Upper lobe of right lung (tissue), 1 donor: ENCODE results near the gene FBXL15. TPM values are rescaled to one million over a fixed set of nuclear protein-coding genes. Genes with fewer than 3 reads are reported as not detected.
A peak's percentile ranks its signal among the peaks of the same experiment; 100 is the strongest.

Experiments
- ATAC-seq: fragments of 200-7000 bp; cut with Tn5 transposase; one replicate; pipeline ENCODE4 v1.9.1; 2020; ENCODE audit warnings: mild to moderate bottlenecking, moderate library complexity
- DNase-seq: peaks from one replicate; pipeline ENCODE4 v3.0.0-alpha.2; 2020
- H3K27ac ChIP-seq: fragments of 200-600 bp; one replicate; pipeline ENCODE4 v1.8.0; 2022
- H3K27me3 ChIP-seq: fragments of 200-600 bp; one replicate; pipeline ENCODE4 v1.8.0; 2022; ENCODE audit warnings: mild to moderate bottlenecking
- H3K36me3 ChIP-seq: fragments of 200-600 bp; one replicate; pipeline ENCODE4 v1.8.0; 2022
- H3K4me1 ChIP-seq: fragments of 200-600 bp; one replicate; pipeline ENCODE4 v1.8.0; 2022
- H3K4me3 ChIP-seq: fragments of 200-600 bp; one replicate; pipeline ENCODE4 v1.8.0; 2022; ENCODE audit warnings: mild to moderate bottlenecking
- H3K9me3 ChIP-seq: fragments of 200-600 bp; one replicate; pipeline ENCODE4 v1.8.0; 2022
- CTCF ChIP-seq: fragments of 200-600 bp; IDR thresholded peaks from one replicate; pipeline ENCODE4 v1.8.0; 2022; ENCODE audit warnings: antibody characterized with exemption
- intact Hi-C: fragments of 100-400 bp; cut with DNase I; formaldehyde crosslinking; loops from one replicate; pipeline ENCODE4 v1.11.0; 2022
- total RNA-seq: library from RNA; stranded (reverse); fragmentation: NEBNext Ultra II Directional; extraction: Animal tissue kit (Norgen Biotek cat#: 25700); gene quantifications from one replicate; pipeline ENCODE4 v1.2.1, GENCODE V29; 2021
- donor health status: DM: no; HTN: yes; CAD: no; lungs with severe emphysema.

FBXL15 gene
- total RNA-seq, 1 donor from 2014 or later: 16.0 TPM

GRCh38 chr10:102410429-102411073, 10.1 kb upstream of the FBXL15 start:
- no peak for TF ChIP-seq CTCF
- peak overlapping the region; percentile 28 for H3K4me3 ChIP-seq
- intact Hi-C loops: no loop called here
- peak; percentile 61 for DNase-seq
- H3K4me1 ChIP-seq: peaks cover 15% of the 10 kb centered on the region
- H3K36me3 ChIP-seq: no peaks in the 10 kb centered on the region
- no peaks in the 10 kb centered on the region for H3K9me3 ChIP-seq
- H3K27me3 ChIP-seq: peaks cover 73% of the 10 kb centered on the region
- no peak overlapping the region for H3K27ac ChIP-seq
- no peak for ATAC-seq

DNA sequence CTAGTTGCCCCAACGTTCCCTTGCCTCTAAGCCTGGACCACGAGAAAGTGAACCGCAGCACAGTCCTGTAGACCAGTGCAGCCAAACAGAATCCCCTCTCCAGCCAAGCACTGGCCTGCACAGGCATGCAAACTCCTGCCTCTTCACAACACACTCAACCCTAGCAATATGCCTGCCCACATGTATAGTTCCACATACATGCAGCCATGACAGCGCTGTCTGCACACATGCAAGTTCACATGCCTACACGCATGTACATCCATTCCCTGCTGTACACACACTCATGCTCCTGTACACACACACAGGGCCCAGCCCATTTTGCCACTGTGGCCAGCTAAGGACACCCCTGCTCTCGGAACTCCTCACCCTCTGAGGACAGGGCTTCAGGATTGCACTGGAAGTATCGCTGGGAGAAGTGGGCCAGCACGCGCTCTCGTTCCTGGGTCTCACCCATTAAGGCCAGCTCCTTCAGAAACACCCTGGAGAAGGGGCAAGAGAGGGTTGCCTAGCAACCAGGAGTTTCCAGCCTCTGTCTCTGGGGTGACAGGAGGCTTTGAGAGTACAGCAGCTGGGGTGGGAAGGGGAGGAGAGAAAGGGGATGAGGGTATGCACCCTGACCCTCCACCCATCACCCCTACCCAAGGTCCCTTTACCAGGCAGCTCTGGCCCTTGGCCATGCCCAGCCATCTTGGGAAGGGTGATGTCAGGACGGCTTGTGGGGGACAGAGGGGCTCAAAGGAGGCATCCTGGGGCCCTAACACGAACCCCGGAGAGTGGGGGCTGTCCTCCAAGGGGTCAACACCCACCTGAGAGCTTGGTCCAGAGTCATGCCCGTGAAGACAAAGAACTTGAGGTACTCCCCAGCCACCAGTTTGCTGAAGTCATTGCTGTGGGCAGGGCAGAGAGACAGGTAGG, 9.0 kb upstream of the FBXL15 start:
- no peak overlapping the region for H3K27ac ChIP-seq
- peaks cover 15% of the 10 kb centered on the region for H3K4me1 ChIP-seq
- intact Hi-C loops: no loop called here
- peaks cover 79% of the 10 kb centered on the region for H3K27me3 ChIP-seq
- no peak for ATAC-seq
- no peaks in the 10 kb centered on the region for H3K36me3 ChIP-seq
- TF ChIP-seq CTCF: no peak
- peak; percentile 52 for DNase-seq
- no peaks in the 10 kb centered on the region for H3K9me3 ChIP-seq
- no peak overlapping the region for H3K4me3 ChIP-seq

GRCh38 chr10:102412293-102412692, 8.3 kb upstream of the FBXL15 start:
- DNase-seq (peak; percentile 48), ATAC-seq (no peak)
- H3K9me3 ChIP-seq: no peaks in the 10 kb centered on the region
- H3K4me3 ChIP-seq: no peak overlapping the region
- intact Hi-C loops: no loop called here
- peaks cover 15% of the 10 kb centered on the region for H3K4me1 ChIP-seq
- no peak overlapping the region for H3K27ac ChIP-seq
- TF ChIP-seq CTCF: no peak
- H3K27me3 ChIP-seq: peaks cover 84% of the 10 kb centered on the region
- H3K36me3 ChIP-seq: no peaks in the 10 kb centered on the region

DNA sequence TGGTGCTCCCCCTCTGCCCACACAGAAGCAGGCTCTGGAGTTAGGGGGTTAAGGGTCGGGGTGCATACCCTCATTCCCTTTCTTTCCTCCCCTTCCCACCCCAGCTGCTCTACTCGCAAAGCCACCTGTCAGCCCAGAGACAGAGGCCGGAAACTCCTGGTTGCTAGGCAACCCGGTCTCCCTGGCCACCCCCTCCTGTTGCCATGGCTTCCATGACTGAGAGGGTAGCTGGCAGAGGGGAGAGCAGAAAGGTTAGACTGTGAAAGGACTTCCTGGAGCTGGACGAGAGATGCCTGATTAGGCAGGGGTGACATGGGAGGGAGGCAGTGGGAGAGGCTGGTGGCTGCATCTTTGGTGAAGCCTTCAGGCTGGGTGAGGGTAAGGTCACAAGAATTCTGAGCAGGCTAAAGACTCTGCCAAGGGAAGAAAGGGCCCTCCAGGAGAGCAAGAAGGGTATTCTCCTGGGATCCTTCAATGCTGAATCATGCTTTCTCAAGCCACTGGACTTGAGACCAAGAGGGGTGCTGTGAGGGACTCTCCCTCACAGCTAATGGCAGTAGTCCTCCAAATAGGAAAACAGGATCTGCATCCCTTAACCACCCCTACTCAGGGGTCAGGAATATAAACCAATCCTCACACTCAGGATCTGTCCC, 7.5 kb upstream of the FBXL15 start:
- no peaks in the 10 kb centered on the region for H3K36me3 ChIP-seq
- peaks cover 82% of the 10 kb centered on the region for H3K27me3 ChIP-seq
- no peaks in the 10 kb centered on the region for H3K9me3 ChIP-seq
- DNase-seq (no peak), ATAC-seq (no peak)
- intact Hi-C loops: no loop called here
- H3K4me1 ChIP-seq: peaks cover 15% of the 10 kb centered on the region
- no peak for TF ChIP-seq CTCF
- H3K27ac ChIP-seq: no peak overlapping the region
- H3K4me3 ChIP-seq: no peak overlapping the region

- Histone ChIP-seq H3K36me3 (no peaks in the 10 kb centered on the region), H3K9me3 (no peaks in the 10 kb centered on the region), H3K27ac (no peak overlapping the region), H3K4me3 (no peak overlapping the region), H3K27me3 (peaks cover 82% of the 10 kb centered on the region), H3K4me1 (peaks cover 13% of the 10 kb centered on the region)
- intact Hi-C loops: no loop called here
- no peak for TF ChIP-seq CTCF
- DNase-seq (peak; percentile 60), ATAC-seq (no peak)
These were observed 6.7 kb upstream of the FBXL15 start for GRCh38 chr10:102413806-102414561.
